Endothelial cell of umbilical vein (primary cell): ENCODE data around the gene IQCE. TPM values are rescaled to one million over a fixed set of nuclear protein-coding genes. Genes with fewer than 3 reads are reported as not detected.

Experiments
- BruUV-seq: library from RNA; stranded (reverse); fragments of 400-500 nt; replicated peaks from 2 replicates; lab custom pipeline; 2021; lab: Mats Ljungman, UMichigan
- CTCF ChIA-PET: fragments of 300-600, 350-600 bp; sonication (Branson Sonifier 250); formaldehyde crosslinking; loops from one replicate; lab custom pipeline; 2021; ENCODE audit warnings: antibody characterized with exemption, inconsistent platforms; lab: Charles Lee
- POLR2A ChIA-PET: fragments of 300-600, 350-600 bp; sonication (Branson Sonifier 250); formaldehyde crosslinking; loops from one replicate; lab custom pipeline; 2021; ENCODE audit warnings: antibody characterized with exemption, inconsistent platforms; lab: Charles Lee
- DNase-seq: peaks from one replicate; pipeline ENCODE4 v3.0.0-alpha.2; 2011; ENCODE audit warnings: low read depth, low spot score
- FAIRE-seq: peaks from 2 replicates; lab custom pipeline; 2011; peaks lifted over from hg19 to GRCh38; lab: Jason Lieb, UNC
- H2AFZ ChIP-seq: 2 replicates; pipeline ENCODE4 v1.6.0; 2012; ENCODE audit warnings: low read depth, low read length, control low read depth, inconsistent platforms
- H3K27ac ChIP-seq: 2 replicates; pipeline ENCODE4 v1.5.1; 2011; ENCODE audit warnings: low read depth, mild to moderate bottlenecking, control low read depth, low read length, moderate library complexity; ENCODE audit not compliant: insufficient read depth
- H3K27me3 ChIP-seq, 2 experiments: 2 replicates each; pipeline versions ENCODE4 v1.6.0 to v1.6.1; 2011; ENCODE audit warnings: low read length in 2 of 2, mixed read lengths in 1 of 2; ENCODE audit not compliant: control insufficient read depth in 2 of 2, insufficient read depth in 2 of 2
- H3K36me3 ChIP-seq, 2 experiments: 2 replicates in 1 of 2; 3 replicates in 1 of 2; pipeline ENCODE4 v1.5.1; 2011; ENCODE audit warnings: low read length in 2 of 2, mild to moderate bottlenecking in 1 of 2, moderate library complexity in 1 of 2; ENCODE audit not compliant: control insufficient read depth in 2 of 2, insufficient read depth in 2 of 2; ENCODE audit errors: extremely low read depth in 1 of 2
- H3K4me1 ChIP-seq: 3 replicates; pipeline ENCODE4 v1.5.1; 2011; ENCODE audit warnings: mild to moderate bottlenecking, low read length; ENCODE audit not compliant: control insufficient read depth, insufficient read depth; ENCODE audit errors: extremely low read depth
- H3K4me2 ChIP-seq: 2 replicates; pipeline ENCODE4 v1.6.1; 2011; ENCODE audit warnings: low read length, control low read depth, mixed read lengths; ENCODE audit not compliant: insufficient read depth
- H3K4me3 ChIP-seq, 3 experiments: fragments of 200-600 bp in 1 of 3; sonication (generic), shearing (Covaris generic) in 1 of 3; replicated peaks in 1 of 3; 2 replicates each; pipeline ENCODE4 v1.5.1; 2011 to 2016; ENCODE audit warnings: control low read depth in 3 of 3, low read length in 3 of 3, mild to moderate bottlenecking in 2 of 3, inconsistent platforms in 1 of 3, low read depth in 1 of 3, moderate library complexity in 1 of 3; ENCODE audit not compliant: insufficient read depth in 1 of 3
- H3K79me2 ChIP-seq: 2 replicates; pipeline ENCODE4 v1.6.0; 2012; ENCODE audit warnings: low read length, inconsistent platforms; ENCODE audit not compliant: control insufficient read depth, insufficient read depth
- H3K9ac ChIP-seq: replicated peaks from 2 replicates; pipeline ENCODE3; 2011; ENCODE audit warnings: low read length, control low read depth; ENCODE audit not compliant: insufficient read depth; ENCODE audit errors: extremely low read depth
- H3K9me1 ChIP-seq: replicated peaks from 3 replicates; pipeline ENCODE4 v1.6.0; 2011; ENCODE audit warnings: mild to moderate bottlenecking, low read length; ENCODE audit not compliant: control insufficient read depth, insufficient read depth; ENCODE audit errors: extremely low read depth
- H3K9me3 ChIP-seq: replicated peaks from 2 replicates; pipeline ENCODE4 v1.5.1; 2012; ENCODE audit warnings: low read length, inconsistent platforms; ENCODE audit not compliant: control insufficient read depth, insufficient read depth
- H4K20me1 ChIP-seq: replicated peaks from 2 replicates; pipeline ENCODE3; 2011; ENCODE audit warnings: mild to moderate bottlenecking, low read length; ENCODE audit not compliant: control insufficient read depth, insufficient read depth; ENCODE audit errors: extremely low read depth
- CTCF ChIP-seq, 2 donors: IDR thresholded peaks; 1 replicate in 1 of 2; 2 replicates in 1 of 2; pipeline ENCODE4 v1.5.1; 2011; ENCODE audit warnings: low read length in 2 of 2, mild to moderate bottlenecking in 2 of 2, moderate library complexity in 2 of 2, control low read depth in 1 of 2, inconsistent platforms in 1 of 2, low read depth in 1 of 2; ENCODE audit not compliant: insufficient read depth in 1 of 2; ENCODE audit errors: extremely low read depth in 1 of 2
- EZH2 ChIP-seq: IDR thresholded peaks from 2 replicates; pipeline ENCODE4 v1.6.1; 2012; ENCODE audit warnings: borderline replicate concordance, low read depth, mild to moderate bottlenecking, moderate library complexity, low read length, inconsistent platforms; ENCODE audit not compliant: severe bottlenecking
- FOS ChIP-seq: IDR thresholded peaks from 2 replicates; pipeline ENCODE4 v1.6.1; 2011; ENCODE audit warnings: mild to moderate bottlenecking, low read length, moderate library complexity, borderline replicate concordance; ENCODE audit not compliant: insufficient read depth
- GATA2 ChIP-seq: IDR thresholded peaks from 2 replicates; pipeline ENCODE4 v1.7.0; 2011; ENCODE audit warnings: low read depth, mild to moderate bottlenecking, moderate library complexity, mixed read lengths, low read length; ENCODE audit not compliant: insufficient read length, insufficient read depth
- JUN ChIP-seq: IDR thresholded peaks from 2 replicates; pipeline ENCODE4 v1.6.1; 2011; ENCODE audit warnings: borderline replicate concordance, low read depth; ENCODE audit not compliant: insufficient read length, insufficient read depth
- MYC ChIP-seq: IDR thresholded peaks from one replicate; pipeline ENCODE4 v1.6.1; 2011; ENCODE audit warnings: mild to moderate bottlenecking, low read depth, low read length
- POLR2A ChIP-seq: IDR thresholded peaks from 2 replicates; pipeline ENCODE4 v1.6.1; 2012; ENCODE audit warnings: low read depth, mild to moderate bottlenecking, control low read depth, low read length
- POLR2AphosphoS5 ChIP-seq: IDR thresholded peaks from 2 replicates; pipeline ENCODE4 v1.6.1; 2012; ENCODE audit warnings: low read depth, mild to moderate bottlenecking, control low read depth, low read length, moderate library complexity; ENCODE audit not compliant: insufficient read depth
- dilution Hi-C: fragments of 300-500 bp; cut with MboI; formaldehyde crosslinking; loops from one replicate; pipeline ENCODE4 v1.15.0; 2019; ENCODE audit warnings: low sequenced_read_pairs; ENCODE audit not compliant: extremely low pct_ligation_motif_present
- intact Hi-C: fragments of 100-400 bp; cut with micrococcal nuclease; formaldehyde crosslinking; loops from one replicate; pipeline ENCODE4 v1.10.0; 2022
- polyA plus RNA-seq, 4 experiments: library from polyadenylated mRNA; depleted of rRNA in 3 of 4; stranded (reverse) in 3 of 4; unstranded in 1 of 4; fragments of >200 nt; gene quantifications; 2 replicates each; pipeline versions ENCODE4 v1.2.1 to v1.2.3, GENCODE V29; 2011 to 2012; ENCODE audit warnings: missing spikeins in 1 of 4
- total RNA-seq: library from RNA; stranded (reverse); gene quantifications from 2 replicates; pipeline ENCODE4 v1.2.3, GENCODE V29; 2021
- TF ChIP-seq, protein P1 (sequence below): IDR thresholded peaks from 2 replicates; pipeline ENCODE4 v1.6.1; 2011; ENCODE audit not compliant: insufficient read depth, insufficient read length

The IQCE gene
- total and polyA plus RNA-seq, 2 donors (not counting 3 experiments of a cell fraction or from before 2014, with no cell fraction given), result 4.9 to 14.5 TPM

DNA sequence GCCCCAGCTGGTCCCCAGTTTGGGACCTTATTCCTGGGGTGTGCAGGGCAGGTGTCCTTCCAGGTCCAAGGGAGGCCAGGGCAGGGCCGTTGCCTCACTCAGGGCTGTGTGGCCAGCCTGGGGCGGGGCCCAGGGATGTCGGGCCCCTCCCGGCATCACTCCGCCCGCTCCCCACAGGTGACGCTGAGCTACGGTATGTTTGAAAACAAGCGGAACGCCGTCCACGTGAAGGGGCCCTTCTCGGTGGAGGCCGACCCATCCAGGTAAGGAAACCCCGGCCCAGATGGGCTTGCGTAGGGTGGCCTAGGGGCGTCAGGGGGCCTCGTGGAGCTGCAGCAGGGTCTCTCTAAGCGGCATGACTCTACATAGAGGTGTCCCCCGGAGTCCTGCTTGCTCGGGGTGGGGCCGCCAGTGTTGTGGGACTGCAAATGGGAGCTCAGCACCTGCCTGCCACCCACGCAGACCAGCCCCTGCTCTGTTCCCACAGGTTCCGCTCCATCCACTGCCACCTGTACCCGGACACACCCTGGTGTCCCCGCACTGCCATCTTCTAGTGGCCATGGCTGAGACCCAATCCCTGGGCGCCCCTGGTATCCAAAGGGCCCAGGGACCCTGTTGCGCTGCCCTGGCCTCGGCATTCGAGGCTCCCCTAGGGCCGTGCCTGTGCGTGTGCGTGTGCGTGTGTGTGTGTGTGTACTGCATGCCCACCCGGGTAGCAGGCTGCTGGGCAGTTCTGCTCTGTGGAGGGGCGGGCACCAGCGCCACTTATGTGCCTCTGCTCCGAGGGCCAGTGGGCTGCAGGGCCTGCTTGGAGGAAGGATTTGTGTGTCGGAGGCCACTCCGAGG lies 31.9 kb upstream of the IQCE start:
- FAIRE-seq, result no peak
- H4K20me1 ChIP-seq, result no peaks in the 10 kb centered on the region
- H2AFZ ChIP-seq, result no peak overlapping the region
- no peaks in the 10 kb centered on the region for H3K36me3 ChIP-seq
- CTCF ChIA-PET, result interaction anchor here (0.7 to 1.4 kb wide), 3 partner anchors 25 to 63 kb away, joined by 3 to 4 read pairs (median 3); no protein-coding TSS in a partner anchor
- no peak overlapping the region for H3K4me2 ChIP-seq
- no peaks in the 10 kb centered on the region for H3K79me2 ChIP-seq
- dilution Hi-C loops (no loop called here), intact Hi-C loops (loop anchor here (10.0 kb wide), 1 partner anchor 122 kb away; the partner anchor contains the start of gene CHST12)
- TF ChIP-seq FOS (no peak), GATA2 (no peak), CTCF (IDR thresholded peaks at IDR 0.05; ENCODE audit: extremely low read depth in 1 of 2, insufficient read depth in 1 of 2, low read depth in 1 of 2, low read length in 2 of 2) (no peak), POLR2A (no peak), MYC (no peak), JUN (no peak), EZH2 (no peak), POLR2AphosphoS5 (no peak)
- TF ChIP-seq, protein P1, sequence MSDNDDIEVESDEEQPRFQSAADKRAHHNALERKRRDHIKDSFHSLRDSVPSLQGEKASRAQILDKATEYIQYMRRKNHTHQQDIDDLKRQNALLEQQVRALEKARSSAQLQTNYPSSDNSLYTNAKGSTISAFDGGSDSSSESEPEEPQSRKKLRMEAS, result no peak
- POLR2A ChIA-PET, result no interaction called here
- no TSS peak for BruUV-seq
- no peaks in the 10 kb centered on the region for H3K9me1 ChIP-seq
- H3K27ac ChIP-seq, result no peak overlapping the region
- no peaks in the 10 kb centered on the region for H3K27me3 ChIP-seq
- no peak for DNase-seq
- H3K9me3 ChIP-seq, result no peaks in the 10 kb centered on the region
- peaks cover 55% of the 10 kb centered on the region for H3K4me1 ChIP-seq
- no peak overlapping the region for H3K4me3 ChIP-seq
- no peak overlapping the region for H3K9ac ChIP-seq
